OCI-LY1 (cell line): ENCODE measurements around the gene RPE65.

Experiments
- CTCF ChIP-seq: fragments of 200-600 bp; sonication (generic), shearing (Covaris generic); IDR thresholded peaks from 2 replicates; pipeline ENCODE4 v1.5.1; 2017; ENCODE audit warnings: mild to moderate bottlenecking, antibody characterized with exemption, low read length, moderate library complexity, mixed read lengths
- EZH2 ChIP-seq: fragments of 200-600 bp; sonication (generic), shearing (Covaris generic); IDR thresholded peaks from 2 replicates; pipeline ENCODE4 v1.8.0; 2017; ENCODE audit warnings: borderline replicate concordance, mixed run types, mild to moderate bottlenecking, antibody characterized with exemption, low read length, moderate library complexity, mixed read lengths

GRCh38 chr1:68459796-68460195 lies 10.0 kb upstream of the RPE65 start:
- no peak for TF ChIP-seq CTCF
- TF ChIP-seq EZH2, result no peak
